Vagina (tissue), 2 donors: ENCODE measurements around the gene ABHD10. TPM values are rescaled to one million over a fixed set of nuclear protein-coding genes. Genes with fewer than 3 reads are reported as not detected.

ENCODE experiments used
- DNase-seq, 2 donors: peaks; one replicate each; pipeline ENCODE4 v3.0.0-alpha.2; 2017; ENCODE audit errors: extremely low spot score in 2 of 2
- H3K27ac ChIP-seq: fragments of 200-600 bp; sonication (generic); one replicate; pipeline ENCODE4 v1.5.1; 2019
- H3K27me3 ChIP-seq: fragments of 200-600 bp; sonication (generic); one replicate; pipeline ENCODE4 v1.5.1; 2019
- H3K36me3 ChIP-seq, 2 donors: fragments of 200-600 bp; sonication (generic); one replicate each; pipeline ENCODE4 v1.5.1; 2017 to 2019
- H3K4me1 ChIP-seq: fragments of 200-600 bp; sonication (generic); one replicate; pipeline ENCODE4 v1.5.1; 2019
- H3K4me3 ChIP-seq, 2 donors: fragments of 200-600 bp; sonication (generic); 1 replicate in 1 of 2; 2 replicates in 1 of 2; pipeline ENCODE4 v1.5.1; 2016 to 2019
- H3K9me3 ChIP-seq: fragments of 200-600 bp; sonication (generic); one replicate; pipeline ENCODE4 v1.5.1; 2019
- POLR2A ChIP-seq, 2 donors: fragments of 450-650 bp; IDR thresholded peaks; one replicate each; pipeline ENCODE4 v1.6.1; 2017; ENCODE audit warnings: antibody characterized with exemption in 2 of 2, mild to moderate bottlenecking in 2 of 2, moderate library complexity in 2 of 2
- POLR2AphosphoS5 ChIP-seq, 2 donors: sonication (generic); formaldehyde crosslinking; IDR thresholded peaks; one replicate each; pipeline ENCODE4 v1.9.0; 2017; ENCODE audit warnings: antibody characterized with exemption in 2 of 2, mild to moderate bottlenecking in 2 of 2, low read depth in 1 of 2; ENCODE audit not compliant: insufficient read depth in 1 of 2
- intact Hi-C: fragments of 100-400 bp; cut with DNase I; formaldehyde crosslinking; loops from one replicate; pipeline ENCODE4 v1.15.1; 2023
- total RNA-seq: library from RNA; depleted of rRNA; stranded (reverse); fragments of >200 nt; gene quantifications from one replicate; pipeline ENCODE4 v1.2.3, GENCODE V29; 2016
- TF ChIP-seq, protein P1 (sequence below), 3 experiments: fragments of 450-650 bp in 2 of 3; fragments of 200-600 bp in 1 of 3; sonication (generic) in 1 of 3; IDR thresholded peaks; one replicate each; pipeline ENCODE4 v1.5.1; 2017 to 2019; ENCODE audit warnings: antibody characterized with exemption in 3 of 3, mild to moderate bottlenecking in 2 of 3, moderate library complexity in 2 of 3

ABHD10 gene
- total RNA-seq, 1 donor from 2014 or later = 10.8 TPM

DNA sequence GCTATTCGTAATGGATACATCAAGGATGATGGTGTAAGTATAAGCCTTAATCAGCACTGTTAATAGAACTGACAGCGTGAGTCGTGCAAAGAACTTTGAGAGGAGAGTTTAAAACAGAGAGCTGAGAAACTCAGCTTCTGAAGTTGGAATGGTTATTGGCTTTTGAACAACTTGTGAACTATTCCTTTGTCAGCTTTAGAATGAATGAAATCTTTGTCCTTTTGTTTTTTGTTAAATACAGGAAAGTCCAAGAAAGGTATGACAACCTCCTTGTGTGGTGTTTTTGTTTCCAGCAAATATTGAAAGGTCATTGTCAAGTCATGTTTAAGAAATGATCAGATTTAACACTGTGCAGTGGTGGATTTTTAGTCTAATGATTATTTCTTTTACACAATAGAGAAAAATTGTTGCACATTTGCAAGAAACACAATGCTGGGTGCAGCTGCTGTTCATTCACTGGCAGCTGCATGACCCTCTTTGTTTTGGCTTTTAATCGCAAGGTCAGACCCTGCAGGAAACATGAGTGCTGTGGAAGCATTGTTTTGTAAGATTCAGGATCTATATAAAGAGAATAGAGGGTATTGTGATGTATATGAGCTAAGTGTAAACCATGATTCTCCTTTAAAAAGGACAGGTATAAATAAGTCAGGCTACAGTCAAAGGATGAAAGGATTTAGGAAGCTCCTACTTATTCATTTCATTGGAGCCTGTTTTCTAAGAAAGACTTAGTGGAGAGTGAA, 21.7 kb upstream of the ABHD10 start:
- Histone ChIP-seq H3K9me3 (no peaks in the 10 kb centered on the region), H3K36me3 (peaks cover 0 to 5% of the 10 kb centered on the region in 2 donors), H3K27me3 (no peaks in the 10 kb centered on the region), H3K27ac (no peak overlapping the region), H3K4me1 (peaks cover 5% of the 10 kb centered on the region), H3K4me3 (no peak overlapping the region)
- no peak for DNase-seq
- TF ChIP-seq POLR2A (IDR thresholded peaks at IDR 0.05) (no peak), POLR2AphosphoS5 (IDR thresholded peaks at IDR 0.05; ENCODE audit: insufficient read depth in 1 of 2, low read depth in 1 of 2) (no peak)
- TF ChIP-seq, protein P1, sequence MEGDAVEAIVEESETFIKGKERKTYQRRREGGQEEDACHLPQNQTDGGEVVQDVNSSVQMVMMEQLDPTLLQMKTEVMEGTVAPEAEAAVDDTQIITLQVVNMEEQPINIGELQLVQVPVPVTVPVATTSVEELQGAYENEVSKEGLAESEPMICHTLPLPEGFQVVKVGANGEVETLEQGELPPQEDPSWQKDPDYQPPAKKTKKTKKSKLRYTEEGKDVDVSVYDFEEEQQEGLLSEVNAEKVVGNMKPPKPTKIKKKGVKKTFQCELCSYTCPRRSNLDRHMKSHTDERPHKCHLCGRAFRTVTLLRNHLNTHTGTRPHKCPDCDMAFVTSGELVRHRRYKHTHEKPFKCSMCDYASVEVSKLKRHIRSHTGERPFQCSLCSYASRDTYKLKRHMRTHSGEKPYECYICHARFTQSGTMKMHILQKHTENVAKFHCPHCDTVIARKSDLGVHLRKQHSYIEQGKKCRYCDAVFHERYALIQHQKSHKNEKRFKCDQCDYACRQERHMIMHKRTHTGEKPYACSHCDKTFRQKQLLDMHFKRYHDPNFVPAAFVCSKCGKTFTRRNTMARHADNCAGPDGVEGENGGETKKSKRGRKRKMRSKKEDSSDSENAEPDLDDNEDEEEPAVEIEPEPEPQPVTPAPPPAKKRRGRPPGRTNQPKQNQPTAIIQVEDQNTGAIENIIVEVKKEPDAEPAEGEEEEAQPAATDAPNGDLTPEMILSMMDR (IDR thresholded peaks at IDR 0.05) = no peak
- intact Hi-C loops = no loop called here

DNA sequence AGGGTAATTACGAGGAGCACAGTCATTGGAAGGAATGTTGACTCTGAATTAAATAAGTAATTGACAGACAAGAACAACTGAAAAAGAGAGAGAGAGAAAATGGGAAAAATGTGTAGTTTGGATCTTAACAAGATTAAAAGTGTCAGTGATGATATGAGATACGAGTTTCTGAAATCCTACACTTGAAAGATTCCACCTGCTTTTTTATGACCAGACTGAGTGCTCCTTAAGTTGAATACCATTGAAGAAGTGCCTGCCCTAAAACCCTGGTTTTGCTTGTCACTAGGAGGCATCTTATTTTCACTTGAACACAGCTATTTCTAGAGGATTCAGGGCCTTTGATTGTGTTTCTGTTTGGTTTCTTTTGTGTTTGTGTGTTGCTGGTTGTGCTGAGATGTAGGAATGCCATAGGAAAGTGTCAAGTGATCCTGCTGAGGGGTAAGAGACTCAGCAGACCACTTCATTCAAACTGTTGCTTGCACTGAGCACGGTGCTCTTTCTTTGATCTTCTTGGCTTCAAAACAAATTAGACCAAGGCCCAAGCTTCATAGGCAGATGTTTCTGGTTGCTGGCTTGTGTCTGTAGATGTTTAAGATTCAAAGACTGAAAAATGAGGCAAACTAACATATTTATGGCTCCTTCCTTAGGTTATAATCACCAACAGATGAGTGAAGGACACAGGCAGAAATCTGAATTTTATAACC, 17.2 kb upstream of the ABHD10 start:
- Histone ChIP-seq H3K27me3 (no peaks in the 10 kb centered on the region), H3K4me1 (no peaks in the 10 kb centered on the region), H3K27ac (no peak overlapping the region), H3K9me3 (no peaks in the 10 kb centered on the region), H3K4me3 (no peak overlapping the region), H3K36me3 (no peaks in the 10 kb centered on the region)
- intact Hi-C loops = loop anchor here (10.0 kb wide), 1 partner anchor 97 kb away; no protein-coding TSS in a partner anchor
- TF ChIP-seq, protein P1 (IDR thresholded peaks at IDR 0.05) = no peak
- no peak for TF ChIP-seq POLR2AphosphoS5 (IDR thresholded peaks at IDR 0.05; ENCODE audit: insufficient read depth in 1 of 2, low read depth in 1 of 2)
- no peak for TF ChIP-seq POLR2A (IDR thresholded peaks at IDR 0.05)
- DNase-seq = no peak

DNA sequence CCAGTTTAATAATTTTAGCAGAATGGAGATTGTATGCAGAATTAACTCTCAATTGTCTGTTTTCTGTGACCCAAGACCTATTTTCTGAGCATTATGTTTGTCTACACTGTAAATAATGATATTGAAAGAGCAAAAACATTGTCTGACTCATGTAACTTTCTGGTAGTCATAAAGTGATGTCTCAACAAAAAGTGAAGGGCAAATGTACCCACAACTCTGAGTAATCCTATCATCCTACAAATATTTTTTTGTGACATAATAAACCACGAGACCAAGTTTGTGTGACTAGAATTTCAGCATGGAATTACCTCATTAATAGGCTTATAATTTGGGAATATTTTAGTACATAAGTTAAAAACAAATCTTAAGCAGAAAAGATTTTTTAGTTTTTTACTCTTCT, 15.4 kb upstream of the ABHD10 start:
- DNase-seq = no peak
- H3K9me3 ChIP-seq = no peaks in the 10 kb centered on the region
- intact Hi-C loops = loop anchor here (10.0 kb wide), 1 partner anchor 99 kb away; no protein-coding TSS in a partner anchor
- TF ChIP-seq POLR2AphosphoS5 (IDR thresholded peaks at IDR 0.05; ENCODE audit: insufficient read depth in 1 of 2, low read depth in 1 of 2) (no peak), POLR2A (IDR thresholded peaks at IDR 0.05) (no peak)
- TF ChIP-seq, protein P1 (IDR thresholded peaks at IDR 0.05) = no peak
- H3K27ac ChIP-seq = no peak overlapping the region
- peaks cover 7% of the 10 kb centered on the region for H3K4me1 ChIP-seq
- no peaks in the 10 kb centered on the region for H3K36me3 ChIP-seq
- no peaks in the 10 kb centered on the region for H3K27me3 ChIP-seq
- H3K4me3 ChIP-seq = no peak overlapping the region

DNA sequence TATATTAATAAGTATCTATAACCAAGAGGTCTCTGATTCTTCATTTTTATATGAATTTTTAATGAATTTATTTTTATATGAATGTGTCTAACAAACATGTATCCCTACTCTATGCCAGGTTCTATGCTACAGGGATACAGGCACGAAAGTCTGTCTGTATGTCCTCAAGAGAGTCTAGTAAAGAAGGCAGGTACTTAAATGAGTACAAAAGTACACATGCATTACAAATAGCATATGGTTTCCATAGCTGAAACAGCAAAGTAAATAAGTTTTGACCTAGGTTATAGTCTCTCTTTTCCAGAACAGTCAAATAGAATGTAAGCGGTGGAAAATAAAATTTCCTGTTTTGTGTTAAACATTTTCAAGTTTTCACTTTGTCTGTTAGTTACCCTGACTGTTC, 13.3 kb upstream of the ABHD10 start:
- DNase-seq = no peak
- Histone ChIP-seq H3K9me3 (no peaks in the 10 kb centered on the region), H3K4me1 (peaks cover 7% of the 10 kb centered on the region), H3K27me3 (no peaks in the 10 kb centered on the region), H3K4me3 (no peak overlapping the region), H3K36me3 (peaks cover 0 to 7% of the 10 kb centered on the region in 2 donors), H3K27ac (no peak overlapping the region)
- no peak for TF ChIP-seq POLR2A (IDR thresholded peaks at IDR 0.05)
- no peak for TF ChIP-seq POLR2AphosphoS5 (IDR thresholded peaks at IDR 0.05; ENCODE audit: insufficient read depth in 1 of 2, low read depth in 1 of 2)
- TF ChIP-seq, protein P1 (IDR thresholded peaks at IDR 0.05) = no peak
- intact Hi-C loops = loop anchor here (5.0 to 10.0 kb wide), 2 partner anchors 101 to 248 kb away; no protein-coding TSS in a partner anchor
